WTC11 (cell line): ENCODE results near the gene ARHGAP15.

Experiments
- CTCF ChIP-seq: fragments of 200-600 bp; IDR thresholded peaks from 2 replicates; pipeline ENCODE4 v1.8.0; 2022; ENCODE audit warnings: antibody characterized with exemption
- E2F1 ChIP-seq: sonication (generic); formaldehyde crosslinking; IDR thresholded peaks from 2 replicates; pipeline ENCODE4 v1.8.0; 2022; ENCODE audit warnings: mild to moderate bottlenecking, missing genetic modification reagents
- ELF4 ChIP-seq: sonication (generic); formaldehyde crosslinking; IDR thresholded peaks from 2 replicates; pipeline ENCODE4 v1.8.1; 2022; ENCODE audit warnings: low read depth, mild to moderate bottlenecking, moderate library complexity, missing genetic modification reagents
- GRHL2 ChIP-seq: fragments of 250-450 bp; sonication (Bioruptor Pico); IDR thresholded peaks from 2 replicates; pipeline ENCODE4 v1.8.0; 2022; ENCODE audit warnings: mild to moderate bottlenecking, moderate library complexity; ENCODE audit not compliant: insufficient replicate concordance, severe bottlenecking
- HMGXB4 ChIP-seq: sonication (generic); formaldehyde crosslinking; IDR thresholded peaks from 2 replicates; pipeline ENCODE4 v1.8.1; 2023; ENCODE audit warnings: mild to moderate bottlenecking, moderate library complexity, missing genetic modification reagents
- MAX ChIP-seq: sonication (generic); formaldehyde crosslinking; IDR thresholded peaks from 2 replicates; pipeline ENCODE4 v1.8.0; 2022; ENCODE audit warnings: mild to moderate bottlenecking, missing genetic modification reagents
- ZBTB21 ChIP-seq: sonication (generic); formaldehyde crosslinking; IDR thresholded peaks from 2 replicates; pipeline ENCODE4 v1.8.1; 2023; ENCODE audit warnings: mild to moderate bottlenecking, missing genetic modification reagents, borderline replicate concordance
- ZNF396 ChIP-seq: fragments of 250-450 bp; sonication (Bioruptor Pico); IDR thresholded peaks from 2 replicates; pipeline ENCODE4 v1.8.0; 2021; ENCODE audit warnings: mild to moderate bottlenecking, moderate library complexity, borderline replicate concordance
- TF ChIP-seq, protein P1 (sequence below): sonication (generic); formaldehyde crosslinking; IDR thresholded peaks from 2 replicates; pipeline ENCODE4 v1.8.1; 2023; ENCODE audit warnings: mild to moderate bottlenecking, missing genetic modification reagents
- TF ChIP-seq, protein P2 (sequence below): sonication (generic); formaldehyde crosslinking; IDR thresholded peaks from 2 replicates; pipeline ENCODE4 v1.8.1; 2023; ENCODE audit warnings: mild to moderate bottlenecking, missing genetic modification reagents
- TF ChIP-seq, protein P3 (sequence below): sonication (generic); formaldehyde crosslinking; IDR thresholded peaks from 2 replicates; pipeline ENCODE4 v1.8.0; 2023; ENCODE audit warnings: missing genetic modification reagents

DNA sequence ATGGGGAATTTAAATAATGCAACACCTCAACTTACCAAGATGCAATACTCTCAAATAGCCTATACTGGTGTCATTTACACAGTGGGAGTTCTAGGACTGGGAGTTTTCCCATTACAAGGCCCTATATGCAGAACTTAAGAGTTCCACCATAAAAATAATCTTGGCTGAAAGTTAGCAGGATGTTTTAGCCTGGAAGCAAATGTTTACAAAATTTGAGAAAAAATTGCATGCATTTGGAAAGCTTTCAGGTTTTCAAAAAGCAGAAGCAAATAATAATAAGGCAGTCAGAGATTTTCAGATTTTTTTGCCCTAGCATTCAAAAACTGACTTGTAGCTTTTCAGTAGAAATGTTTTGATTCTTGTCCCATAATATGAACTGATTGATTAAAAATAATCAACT lies 397.3 kb downstream of the ARHGAP15 start:
- TF ChIP-seq CTCF (no peak), MAX (CRISPR knock-in tag) (no peak), ZBTB21 (CRISPR knock-in tag) (no peak), GRHL2 (no peak), ZNF396 (CRISPR knock-in tag) (no peak), ELF4 (CRISPR knock-in tag) (no peak), HMGXB4 (CRISPR knock-in tag) (no peak), E2F1 (CRISPR knock-in tag) (no peak)
- TF ChIP-seq, protein P1, sequence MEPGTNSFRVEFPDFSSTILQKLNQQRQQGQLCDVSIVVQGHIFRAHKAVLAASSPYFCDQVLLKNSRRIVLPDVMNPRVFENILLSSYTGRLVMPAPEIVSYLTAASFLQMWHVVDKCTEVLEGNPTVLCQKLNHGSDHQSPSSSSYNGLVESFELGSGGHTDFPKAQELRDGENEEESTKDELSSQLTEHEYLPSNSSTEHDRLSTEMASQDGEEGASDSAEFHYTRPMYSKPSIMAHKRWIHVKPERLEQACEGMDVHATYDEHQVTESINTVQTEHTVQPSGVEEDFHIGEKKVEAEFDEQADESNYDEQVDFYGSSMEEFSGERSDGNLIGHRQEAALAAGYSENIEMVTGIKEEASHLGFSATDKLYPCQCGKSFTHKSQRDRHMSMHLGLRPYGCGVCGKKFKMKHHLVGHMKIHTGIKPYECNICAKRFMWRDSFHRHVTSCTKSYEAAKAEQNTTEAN (CRISPR knock-in tag) = no peak
- TF ChIP-seq, protein P2, sequence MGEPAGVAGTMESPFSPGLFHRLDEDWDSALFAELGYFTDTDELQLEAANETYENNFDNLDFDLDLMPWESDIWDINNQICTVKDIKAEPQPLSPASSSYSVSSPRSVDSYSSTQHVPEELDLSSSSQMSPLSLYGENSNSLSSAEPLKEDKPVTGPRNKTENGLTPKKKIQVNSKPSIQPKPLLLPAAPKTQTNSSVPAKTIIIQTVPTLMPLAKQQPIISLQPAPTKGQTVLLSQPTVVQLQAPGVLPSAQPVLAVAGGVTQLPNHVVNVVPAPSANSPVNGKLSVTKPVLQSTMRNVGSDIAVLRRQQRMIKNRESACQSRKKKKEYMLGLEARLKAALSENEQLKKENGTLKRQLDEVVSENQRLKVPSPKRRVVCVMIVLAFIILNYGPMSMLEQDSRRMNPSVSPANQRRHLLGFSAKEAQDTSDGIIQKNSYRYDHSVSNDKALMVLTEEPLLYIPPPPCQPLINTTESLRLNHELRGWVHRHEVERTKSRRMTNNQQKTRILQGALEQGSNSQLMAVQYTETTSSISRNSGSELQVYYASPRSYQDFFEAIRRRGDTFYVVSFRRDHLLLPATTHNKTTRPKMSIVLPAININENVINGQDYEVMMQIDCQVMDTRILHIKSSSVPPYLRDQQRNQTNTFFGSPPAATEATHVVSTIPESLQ (CRISPR knock-in tag) = no peak
- TF ChIP-seq, protein P3, sequence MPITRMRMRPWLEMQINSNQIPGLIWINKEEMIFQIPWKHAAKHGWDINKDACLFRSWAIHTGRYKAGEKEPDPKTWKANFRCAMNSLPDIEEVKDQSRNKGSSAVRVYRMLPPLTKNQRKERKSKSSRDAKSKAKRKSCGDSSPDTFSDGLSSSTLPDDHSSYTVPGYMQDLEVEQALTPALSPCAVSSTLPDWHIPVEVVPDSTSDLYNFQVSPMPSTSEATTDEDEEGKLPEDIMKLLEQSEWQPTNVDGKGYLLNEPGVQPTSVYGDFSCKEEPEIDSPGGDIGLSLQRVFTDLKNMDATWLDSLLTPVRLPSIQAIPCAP (CRISPR knock-in tag) = no peak
